Gastrocnemius medialis (tissue), 4 donors: Measurements from ENCODE around the gene EDN3. TPM values are rescaled to one million over a fixed set of nuclear protein-coding genes. Genes with fewer than 3 reads are reported as not detected.

ENCODE experiments used
- ATAC-seq, 2 donors: fragments of 150-250 bp; one replicate each; pipeline ENCODE4 v1.9.1; 2016
- DNase-seq, 2 donors: peaks; one replicate each; pipeline ENCODE4 v3.0.0-alpha.2; 2019
- H3K27ac ChIP-seq, 4 donors: fragments of 200-600 bp; sonication (generic); 1 replicate in 1 of 4; 2 replicates in 3 of 4; pipeline ENCODE4 v1.5.1; 2016 to 2018; ENCODE audit warnings: mild to moderate bottlenecking in 2 of 4, moderate library complexity in 1 of 4
- H3K27me3 ChIP-seq, 3 donors: fragments of 200-600 bp; sonication (generic) in 2 of 3; 1 replicate in 1 of 3; 2 replicates in 2 of 3; pipeline versions ENCODE4 v1.5.1 to v1.6.0; 2016 to 2019; ENCODE audit warnings: mild to moderate bottlenecking in 1 of 3, moderate library complexity in 1 of 3
- H3K36me3 ChIP-seq, 2 donors: fragments of 200-600 bp; sonication (generic) in 1 of 2; one replicate each; pipeline ENCODE4 v1.5.1; 2017 to 2018
- H3K4me1 ChIP-seq, 2 donors: fragments of 200-600 bp; sonication (generic) in 1 of 2; one replicate each; pipeline ENCODE4 v1.5.1; 2016 to 2017; ENCODE audit warnings: mild to moderate bottlenecking in 2 of 2
- H3K4me3 ChIP-seq, 4 donors: fragments of 200-600 bp; sonication (generic) in 3 of 4; 1 replicate in 1 of 4; 2 replicates in 3 of 4; pipeline ENCODE4 v1.5.1; 2016 to 2019; ENCODE audit warnings: mild to moderate bottlenecking in 2 of 4
- H3K9me3 ChIP-seq, 3 donors: fragments of 200-600 bp; sonication (generic) in 2 of 3; 1 replicate in 1 of 3; 2 replicates in 2 of 3; pipeline ENCODE4 v1.5.1; 2016 to 2019
- POLR2A ChIP-seq, 2 donors: fragments of 450-650 bp; IDR thresholded peaks; one replicate each; pipeline ENCODE4 v1.6.1; 2017; ENCODE audit warnings: antibody characterized with exemption in 2 of 2, mild to moderate bottlenecking in 2 of 2, moderate library complexity in 2 of 2
- in situ Hi-C, 4 donors: fragments of 200-750 bp; cut with MboI; loops; one replicate each; pipeline versions ENCODE4 v1.15.0 to v1.8.0; 2017; ENCODE audit warnings: low sequenced_read_pairs in 4 of 4
- intact Hi-C: fragments of 100-400 bp; cut with DNase I; formaldehyde crosslinking; loops from one replicate; pipeline ENCODE4 v1.15.1; 2023; ENCODE audit warnings: low total_unique reads
- total RNA-seq, 4 donors: library from RNA; depleted of rRNA; stranded (reverse); fragments of >200 nt; gene quantifications; one replicate each; pipeline versions ENCODE4 v1.1.0 to v1.2.3, GENCODE V29; 2016
- TF ChIP-seq, protein P1 (sequence below), 5 experiments: fragments of 450-650 bp in 3 of 5; fragments of 200-600 bp in 2 of 5; sonication (generic) in 2 of 5; IDR thresholded peaks in 4 of 5; conservative IDR thresholded peaks in 1 of 5; 1 replicate in 4 of 5; 2 replicates in 1 of 5; pipeline ENCODE4 v1.5.1; 2016 to 2019; ENCODE audit warnings: antibody characterized with exemption in 5 of 5, mild to moderate bottlenecking in 3 of 5, moderate library complexity in 3 of 5

Gene EDN3
- total RNA-seq, 4 donors from 2014 or later = 0.16 to 1.0 (median 0.66) TPM; not detected in 1

- no peak overlapping the region for H3K27ac ChIP-seq
Observed at GRCh38 chr20:59342023-59342957, 41.9 kb downstream of the EDN3 start.

GRCh38 chr20:59346061-59346460, 45.6 kb downstream of the EDN3 start:
- H3K4me1 ChIP-seq = no peaks in the 10 kb centered on the region
- no peaks in the 10 kb centered on the region for H3K36me3 ChIP-seq
- DNase-seq = no peak
- no peaks in the 10 kb centered on the region for H3K9me3 ChIP-seq
- intact Hi-C loops (no loop called here), in situ Hi-C loops (loop anchor here in 1 of 4 donors (25.0 kb wide), 1 partner anchor 91 kb away; no protein-coding TSS in a partner anchor)
- H3K27me3 ChIP-seq = no peaks in the 10 kb centered on the region
- TF ChIP-seq, protein P1, sequence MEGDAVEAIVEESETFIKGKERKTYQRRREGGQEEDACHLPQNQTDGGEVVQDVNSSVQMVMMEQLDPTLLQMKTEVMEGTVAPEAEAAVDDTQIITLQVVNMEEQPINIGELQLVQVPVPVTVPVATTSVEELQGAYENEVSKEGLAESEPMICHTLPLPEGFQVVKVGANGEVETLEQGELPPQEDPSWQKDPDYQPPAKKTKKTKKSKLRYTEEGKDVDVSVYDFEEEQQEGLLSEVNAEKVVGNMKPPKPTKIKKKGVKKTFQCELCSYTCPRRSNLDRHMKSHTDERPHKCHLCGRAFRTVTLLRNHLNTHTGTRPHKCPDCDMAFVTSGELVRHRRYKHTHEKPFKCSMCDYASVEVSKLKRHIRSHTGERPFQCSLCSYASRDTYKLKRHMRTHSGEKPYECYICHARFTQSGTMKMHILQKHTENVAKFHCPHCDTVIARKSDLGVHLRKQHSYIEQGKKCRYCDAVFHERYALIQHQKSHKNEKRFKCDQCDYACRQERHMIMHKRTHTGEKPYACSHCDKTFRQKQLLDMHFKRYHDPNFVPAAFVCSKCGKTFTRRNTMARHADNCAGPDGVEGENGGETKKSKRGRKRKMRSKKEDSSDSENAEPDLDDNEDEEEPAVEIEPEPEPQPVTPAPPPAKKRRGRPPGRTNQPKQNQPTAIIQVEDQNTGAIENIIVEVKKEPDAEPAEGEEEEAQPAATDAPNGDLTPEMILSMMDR (IDR thresholded peaks at IDR 0.05 in 4 of 5, conservative IDR thresholded peaks at IDR 0.05 in 1 of 5) = no peak
- TF ChIP-seq POLR2A (IDR thresholded peaks at IDR 0.05) = no peak
- ATAC-seq = no peak
- no peak overlapping the region for H3K27ac ChIP-seq
- no peak overlapping the region for H3K4me3 ChIP-seq

More at GRCh38 chr20:59342023-59342957, 41.9 kb downstream of the EDN3 start:
- intact Hi-C loops (no loop called here), in situ Hi-C loops (loop anchor here in 1 of 4 donors (25.0 kb wide), 1 partner anchor 95 kb away; no protein-coding TSS in a partner anchor)
- TF ChIP-seq POLR2A (IDR thresholded peaks at IDR 0.05) = no peak
- TF ChIP-seq, protein P1 (IDR thresholded peaks at IDR 0.05 in 4 of 5, conservative IDR thresholded peaks at IDR 0.05 in 1 of 5) = no peak
- Histone ChIP-seq H3K9me3 (no peaks in the 10 kb centered on the region), H3K4me1 (no peaks in the 10 kb centered on the region), H3K36me3 (no peaks in the 10 kb centered on the region), H3K4me3 (peak overlapping the region in 1 of 4 donors; percentile 15), H3K27me3 (no peaks in the 10 kb centered on the region)
- ATAC-seq (peak in 1 of 2 donors; percentile 37), DNase-seq (no peak)

DNA sequence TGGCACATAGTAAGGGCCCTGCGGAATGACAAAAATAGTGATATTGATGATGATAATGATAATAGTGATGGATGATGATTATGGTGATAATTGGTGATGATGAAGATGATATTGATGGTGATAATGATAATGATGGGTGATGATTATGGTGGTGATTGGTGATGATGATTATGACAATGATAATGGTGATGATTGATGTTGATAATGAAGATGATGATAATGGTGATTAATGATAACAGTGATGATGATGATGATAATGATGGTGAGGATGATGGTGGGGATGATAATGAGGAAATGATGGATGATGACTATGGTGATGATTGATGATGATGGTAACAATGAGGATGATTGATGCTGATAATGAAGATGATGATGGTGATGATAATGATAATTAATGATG, 48.9 kb downstream of the EDN3 start:
- Histone ChIP-seq H3K27ac (no peak overlapping the region), H3K4me3 (no peak overlapping the region), H3K9me3 (no peaks in the 10 kb centered on the region), H3K27me3 (no peaks in the 10 kb centered on the region), H3K4me1 (no peaks in the 10 kb centered on the region), H3K36me3 (no peaks in the 10 kb centered on the region)
- DNase-seq (no peak), ATAC-seq (no peak)
- no peak for TF ChIP-seq POLR2A (IDR thresholded peaks at IDR 0.05)
- in situ Hi-C loops = loop anchor here in 1 of 4 donors (25.0 kb wide), 1 partner anchor 88 kb away; no protein-coding TSS in a partner anchor
- intact Hi-C loops = no loop called here

DNA sequence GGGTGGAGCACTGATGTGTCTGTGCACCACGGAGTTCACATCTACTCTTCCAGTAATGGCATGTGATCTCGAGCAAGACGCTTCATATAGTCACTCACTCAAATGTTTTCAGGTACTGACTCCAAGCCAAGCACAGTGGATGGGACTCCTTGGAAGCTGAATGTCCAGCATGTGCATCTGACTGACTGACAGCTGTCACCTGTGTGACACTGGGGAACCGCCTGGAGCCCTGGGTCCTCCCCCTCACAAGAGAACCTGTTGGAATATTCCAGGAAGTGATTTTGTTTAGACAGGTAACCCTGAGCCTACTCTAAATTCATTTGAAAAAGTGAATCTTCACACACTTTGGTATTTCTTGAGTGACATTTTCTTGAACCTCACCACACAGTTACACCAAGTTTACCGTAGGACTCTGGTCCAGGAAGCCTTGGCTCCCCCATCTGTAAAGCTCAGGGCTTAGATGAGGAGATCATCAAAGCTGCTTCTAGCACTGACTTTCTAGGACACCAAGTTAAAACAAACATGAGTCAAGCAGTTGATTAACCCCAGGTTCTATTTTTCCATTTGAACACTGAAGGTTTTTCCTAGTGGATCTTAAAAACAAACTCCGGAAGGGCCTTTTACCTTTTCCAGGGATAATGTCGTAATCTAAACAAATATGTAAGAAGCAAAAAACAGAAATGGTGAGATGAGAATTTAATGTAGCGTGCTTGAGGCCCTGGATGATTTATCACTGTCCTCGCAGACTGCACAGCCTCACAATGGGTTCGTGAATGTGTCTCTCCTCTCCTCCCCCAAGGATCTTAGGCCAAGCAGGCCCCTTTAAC, 50.1 kb downstream of the EDN3 start:
- H3K27ac ChIP-seq = no peak overlapping the region
- in situ Hi-C loops = no loop called here
- DNase-seq = no peak
- H3K4me1 ChIP-seq = no peaks in the 10 kb centered on the region
- TF ChIP-seq, protein P1 (IDR thresholded peaks at IDR 0.05 in 4 of 5, conservative IDR thresholded peaks at IDR 0.05 in 1 of 5) = no peak
- TF ChIP-seq POLR2A (IDR thresholded peaks at IDR 0.05) = no peak
- H3K36me3 ChIP-seq = no peaks in the 10 kb centered on the region
- intact Hi-C loops = no loop called here
- no peak for ATAC-seq
- no peaks in the 10 kb centered on the region for H3K9me3 ChIP-seq
- no peaks in the 10 kb centered on the region for H3K27me3 ChIP-seq
- no peak overlapping the region for H3K4me3 ChIP-seq
